GM21367 (cell line): ENCODE measurements around the gene MYL5.
"Not testable (repeated sequence)": the region's sequence is repeated elsewhere in the genome, so short reads cannot be mapped to it uniquely, and the experiment has no call there.

Source experiments
- ATAC-seq: cut with Tn5 transposase; IDR thresholded peaks from one replicate; pipeline ENCODE4 v1.9.1; 2021; ENCODE audit not compliant: unreplicated experiment

The MYL5 gene

GRCh38 chr4:669806-670559 is 4.4 kb upstream of the MYL5 start:
- not testable (repeated sequence) for ATAC-seq

DNA sequence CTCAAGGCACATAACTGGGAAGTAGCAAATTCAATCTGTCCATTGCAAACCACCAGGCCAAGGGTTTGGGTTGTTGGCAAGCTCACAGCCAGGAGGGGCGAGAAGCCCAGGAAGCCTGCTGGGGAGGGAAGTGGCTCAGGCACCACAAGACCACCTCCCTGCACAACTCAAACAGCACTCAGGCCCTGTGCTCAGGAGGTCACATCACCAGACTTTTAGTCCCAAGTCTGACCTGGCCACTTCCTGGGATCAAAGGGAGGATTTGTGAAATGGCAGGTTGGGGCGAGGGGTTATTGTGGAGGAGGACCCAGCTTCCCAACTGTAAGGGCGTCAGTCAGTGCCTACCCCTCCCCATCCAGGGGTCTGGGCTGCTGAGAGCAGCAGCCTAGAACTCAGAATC is 2.6 kb upstream of the MYL5 start:
- ATAC-seq = no peak

- ATAC-seq = no peak
These were observed 822 bp upstream of the MYL5 start for GRCh38 chr4:673349-674091.

- ATAC-seq = peak; percentile 2
These were observed 917 bp downstream of the MYL5 start for GRCh38 chr4:675036-675882.

GRCh38 chr4:675980-676870 is 1.9 kb downstream of the MYL5 start:
- ATAC-seq = peak; percentile 18

DNA sequence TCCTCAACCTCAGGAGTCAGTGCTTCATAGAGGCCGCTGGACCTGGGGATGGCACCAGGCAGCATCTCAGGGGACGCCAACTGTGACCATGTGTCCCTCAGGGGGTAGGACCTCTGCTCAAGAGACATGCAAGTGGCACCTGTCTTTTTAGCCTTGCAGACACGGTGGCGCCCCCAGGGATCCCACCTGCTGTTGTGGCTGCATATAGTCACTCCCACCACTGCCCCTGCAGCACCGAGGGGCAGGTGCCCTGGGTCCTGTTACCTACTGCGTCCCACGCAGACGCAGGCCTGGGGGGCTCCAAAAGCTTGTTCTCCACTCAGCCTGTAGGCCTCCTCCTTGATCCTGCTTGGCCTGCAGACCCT is 2.5 kb downstream of the MYL5 start:
- no peak for ATAC-seq

- ATAC-seq = no peak
These were observed 3.3 kb downstream of the MYL5 start for GRCh38 chr4:677431-678293.

DNA sequence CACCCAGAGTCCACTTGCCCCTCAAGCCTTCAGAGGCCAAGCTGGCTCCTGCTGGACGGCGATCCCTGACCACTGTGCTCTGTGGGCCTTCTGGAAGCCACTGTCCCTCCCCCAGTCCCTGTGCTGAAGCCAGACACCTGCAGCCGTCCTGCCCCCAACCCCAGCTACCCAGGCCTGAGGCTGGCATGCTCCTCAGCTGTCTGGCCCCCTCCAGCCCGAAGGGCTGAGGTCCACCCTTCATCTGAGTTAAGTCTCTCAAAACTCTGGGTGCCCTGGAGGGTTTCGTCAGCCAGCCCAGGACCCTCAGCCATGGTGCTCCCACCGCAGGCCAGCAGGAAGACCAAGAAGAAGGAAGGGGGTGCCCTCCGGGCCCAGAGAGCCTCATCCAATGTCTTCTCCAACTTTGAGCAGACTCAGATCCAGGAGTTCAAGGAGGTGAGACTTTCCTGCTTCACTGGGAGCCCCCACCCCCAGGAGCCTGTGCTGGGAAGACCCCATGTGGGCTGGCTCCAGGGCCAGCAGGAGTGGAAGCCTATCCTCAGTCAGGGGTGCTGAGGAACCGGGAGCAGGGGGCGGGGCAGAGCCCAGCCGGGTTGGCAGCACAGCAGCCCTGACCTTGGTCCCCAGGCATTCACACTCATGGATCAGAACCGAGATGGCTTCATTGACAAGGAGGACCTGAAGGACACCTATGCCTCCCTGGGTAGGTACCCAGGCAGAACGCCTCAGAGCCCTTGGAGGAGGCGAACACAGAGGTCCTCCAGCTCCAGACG is 4.2 kb downstream of the MYL5 start:
- no peak for ATAC-seq

- ATAC-seq = no peak
These were observed 4.8 kb downstream of the MYL5 start for GRCh38 chr4:679104-679481.

DNA sequence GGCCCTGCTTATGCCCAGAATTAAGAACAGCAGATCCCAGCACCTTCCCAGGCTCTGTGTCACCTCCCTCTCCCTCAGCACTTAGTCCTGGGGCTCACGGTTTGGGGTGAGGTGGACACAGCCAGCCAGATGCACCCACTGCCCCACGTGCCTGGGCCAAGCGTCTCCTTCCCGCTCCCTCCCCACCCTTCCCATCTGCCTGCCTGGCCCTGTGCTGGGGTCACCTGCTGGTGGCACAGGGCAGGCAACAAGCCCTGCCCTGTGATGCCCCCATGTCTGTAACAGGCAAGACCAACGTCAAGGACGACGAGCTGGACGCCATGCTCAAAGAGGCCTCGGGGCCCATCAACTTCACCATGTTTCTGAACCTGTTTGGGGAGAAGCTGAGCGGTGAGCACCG is 5.3 kb downstream of the MYL5 start:
- ATAC-seq = no peak

DNA sequence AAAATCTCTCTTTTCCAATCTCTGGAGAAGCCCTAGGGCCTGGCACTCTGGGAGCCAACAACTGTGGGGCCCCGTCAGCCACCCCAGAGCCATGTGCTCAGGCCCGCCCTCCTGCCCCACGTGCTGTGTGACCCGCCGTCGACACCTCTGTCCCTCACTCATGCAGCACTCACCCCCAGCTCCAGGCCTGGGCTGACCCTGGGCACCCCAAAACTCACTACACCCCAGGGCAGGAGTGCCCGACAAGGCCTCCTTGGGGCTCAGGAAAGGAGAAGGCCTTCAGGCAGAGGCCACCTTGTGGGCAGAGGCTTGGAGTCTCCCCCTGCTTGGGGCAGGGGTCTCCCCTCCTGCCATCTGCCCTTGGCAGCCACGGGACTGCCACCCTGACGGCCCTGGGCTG is 5.7 kb downstream of the MYL5 start:
- no peak for ATAC-seq

DNA sequence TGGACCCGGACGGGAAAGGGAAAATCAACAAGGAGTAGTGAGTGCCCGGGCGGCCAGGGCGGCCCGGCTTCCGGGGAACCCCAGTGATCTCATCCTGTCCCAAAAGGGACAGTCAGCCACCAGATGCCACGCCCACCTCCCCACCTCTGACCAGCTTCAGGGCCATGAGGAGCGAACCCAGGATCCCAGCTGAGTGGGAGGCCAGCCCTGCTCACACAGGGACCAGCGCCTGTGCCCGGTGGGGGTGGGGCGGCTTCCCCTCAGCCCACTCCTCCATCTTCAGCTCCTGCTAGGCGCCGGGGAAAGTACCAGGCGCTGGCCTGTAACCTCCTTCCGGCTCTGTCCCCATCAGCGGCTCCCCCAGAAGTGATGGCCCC is 6.2 kb downstream of the MYL5 start:
- no peak for ATAC-seq

GRCh38 chr4:680928-681645 is 6.7 kb downstream of the MYL5 start:
- ATAC-seq = no peak

DNA sequence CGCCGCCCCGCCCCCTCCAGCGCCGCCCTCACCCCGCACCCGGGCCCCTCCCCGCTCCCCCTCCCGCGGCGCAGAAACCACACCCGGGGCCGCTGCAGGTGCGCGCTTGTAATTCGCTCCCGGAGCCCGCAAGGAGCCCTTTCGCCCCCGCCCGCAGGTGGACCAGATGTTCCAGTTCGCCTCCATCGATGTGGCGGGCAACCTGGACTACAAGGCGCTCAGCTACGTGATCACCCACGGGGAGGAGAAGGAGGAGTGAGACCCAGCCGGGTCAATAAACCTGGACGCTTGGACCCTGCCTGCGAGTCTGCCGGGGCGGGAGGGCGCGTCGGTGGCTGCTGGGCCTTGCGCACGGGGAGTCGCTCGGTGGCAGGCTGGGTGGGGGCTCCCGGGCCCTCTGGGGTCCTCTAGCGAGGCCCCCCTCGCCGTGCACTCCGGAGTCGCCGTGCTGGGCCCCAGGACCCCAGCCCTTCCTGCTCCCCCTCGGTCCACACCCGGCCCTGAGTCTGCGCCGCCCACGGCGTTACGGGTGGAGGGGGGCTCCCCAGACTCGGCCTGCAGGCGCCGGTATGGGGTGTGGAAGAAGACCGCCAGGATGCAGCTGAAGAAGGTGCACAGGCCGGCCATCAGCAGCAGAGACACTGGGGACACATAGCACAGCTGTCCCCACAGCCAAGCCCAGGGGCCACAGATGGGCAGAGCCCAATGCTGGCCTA is 7.6 kb downstream of the MYL5 start:
- ATAC-seq = no peak

- ATAC-seq = no peak
These were observed 8.3 kb downstream of the MYL5 start for GRCh38 chr4:682490-683172.

GRCh38 chr4:683247-683897 is 9.0 kb downstream of the MYL5 start:
- ATAC-seq = no peak
